B cell (primary cell): ENCODE measurements around the gene STK17A. TPM values are rescaled to one million over a fixed set of nuclear protein-coding genes. Genes with fewer than 3 reads are reported as not detected.

Experiments
- ATAC-seq: fragments of 200-7000 bp; cut with Tn5 transposase; one replicate; pipeline ENCODE4 v1.10.0; 2021; ENCODE audit warnings: low read depth, mild to moderate bottlenecking, moderate number of reproducible peaks, moderate library complexity
- CTCF ChIA-PET: fragments of 350-600 bp; sonication (Branson Sonifier 250); formaldehyde crosslinking; loops from one replicate; lab custom pipeline; 2021; ENCODE audit warnings: antibody characterized with exemption, inconsistent platforms; lab: Charles Lee
- POLR2A ChIA-PET: fragments of 350-600 bp; sonication (Branson Sonifier 250); formaldehyde crosslinking; loops from one replicate; lab custom pipeline; 2021; ENCODE audit warnings: antibody characterized with exemption; lab: Charles Lee
- DNase-seq: peaks from one replicate; pipeline ENCODE4 v3.0.0; 2013
- H2AFZ ChIP-seq: 2 replicates; pipeline ENCODE4 v1.6.1; 2012; ENCODE audit warnings: mild to moderate bottlenecking, low read depth, low read length; ENCODE audit not compliant: insufficient read depth, poor library complexity, severe bottlenecking
- H3K27ac ChIP-seq, 2 donors: 1 replicate in 1 of 2; 2 replicates in 1 of 2; pipeline ENCODE4 v1.5.1; 2012 to 2013; ENCODE audit warnings: low read length in 2 of 2, mild to moderate bottlenecking in 2 of 2, moderate library complexity in 1 of 2
- H3K27me3 ChIP-seq, 4 experiments: fragments of 200-600 bp in 1 of 4; sonication (generic) in 1 of 4; replicated peaks in 1 of 4; 1 replicate in 2 of 4; 2 replicates in 2 of 4; pipeline versions ENCODE4 v1.6.1 to v1.7.0; 2013 to 2016; ENCODE audit warnings: low read length in 3 of 4, mild to moderate bottlenecking in 2 of 4, mixed read lengths in 1 of 4, moderate library complexity in 1 of 4; ENCODE audit not compliant: insufficient read depth in 4 of 4, control insufficient read depth in 3 of 4; ENCODE audit errors: control extremely low read depth in 1 of 4
- H3K36me3 ChIP-seq, 2 experiments: replicated peaks in 1 of 2; 1 replicate in 1 of 2; 2 replicates in 1 of 2; pipeline versions ENCODE4 v1.6.1 to v1.7.1; 2013; ENCODE audit warnings: low read length in 1 of 2; ENCODE audit not compliant: insufficient read depth in 2 of 2, control insufficient read depth in 1 of 2; ENCODE audit errors: control extremely low read depth in 1 of 2, extremely low read depth in 1 of 2
- H3K4me1 ChIP-seq, 2 donors: fragments of 200-600 bp in 1 of 2; sonication (generic) in 1 of 2; 1 replicate in 1 of 2; 2 replicates in 1 of 2; pipeline versions ENCODE4 v1.5.1 to v1.6.1; 2013 to 2017; ENCODE audit warnings: low read length in 2 of 2; ENCODE audit not compliant: control insufficient read depth in 2 of 2, insufficient read depth in 2 of 2
- H3K4me2 ChIP-seq: replicated peaks from 2 replicates; pipeline ENCODE3; 2012; ENCODE audit warnings: mild to moderate bottlenecking, low read depth, low read length; ENCODE audit not compliant: poor library complexity, severe bottlenecking
- H3K4me3 ChIP-seq, 5 experiments: fragments of 200-600 bp in 1 of 5; sonication (generic) in 1 of 5; 1 replicate in 3 of 5; 2 replicates in 2 of 5; pipeline versions ENCODE4 v1.5.1 to v1.7.0; 2011 to 2016; ENCODE audit warnings: low read length in 4 of 5, mild to moderate bottlenecking in 4 of 5, low read depth in 2 of 5, control low read depth in 1 of 5, moderate library complexity in 1 of 5; ENCODE audit not compliant: insufficient read depth in 1 of 5; ENCODE audit errors: control extremely low read depth in 1 of 5, extremely low read depth in 1 of 5
- H3K79me2 ChIP-seq: fragments of 200-600 bp; sonication (generic); one replicate; pipeline ENCODE4 v1.6.0; 2016; ENCODE audit warnings: low read length; ENCODE audit not compliant: control insufficient read depth, insufficient read depth
- H3K9ac ChIP-seq: fragments of 200-600 bp; sonication (generic); 2 replicates; pipeline ENCODE4 v1.6.1; 2017; ENCODE audit warnings: mild to moderate bottlenecking, low read length, moderate library complexity
- H3K9me3 ChIP-seq, 3 donors: one replicate each; pipeline versions ENCODE4 v1.6.1 to v1.7.1; 2013; ENCODE audit warnings: low read length in 2 of 3; ENCODE audit not compliant: control insufficient read depth in 2 of 3, insufficient read depth in 1 of 3; ENCODE audit errors: control extremely low read depth in 1 of 3
- H4K20me1 ChIP-seq: 2 replicates; pipeline ENCODE4 v1.6.0; 2012; ENCODE audit warnings: mild to moderate bottlenecking, low read length; ENCODE audit not compliant: insufficient read depth, control insufficient read depth, poor library complexity, severe bottlenecking
- H3K27ac Mint-ChIP-seq: one replicate; pipeline ENCODE4 v1.8.0; 2021; ENCODE audit warnings: mixed read lengths
- H3K27me3 Mint-ChIP-seq: one replicate; pipeline ENCODE4 v1.8.0; 2021; ENCODE audit warnings: mixed read lengths
- H3K4me1 Mint-ChIP-seq: one replicate; pipeline ENCODE4 v1.8.0; 2021; ENCODE audit warnings: mixed read lengths
- H3K4me3 Mint-ChIP-seq: one replicate; pipeline ENCODE4 v1.8.0; 2021; ENCODE audit warnings: mixed read lengths
- H3K9me3 Mint-ChIP-seq: one replicate; pipeline ENCODE4 v1.8.0; 2022; ENCODE audit warnings: mixed read lengths; ENCODE audit not compliant: insufficient read depth
- CTCF ChIP-seq: fragments of 200-600 bp; IDR thresholded peaks from one replicate; pipeline ENCODE4 v1.8.0; 2022; ENCODE audit warnings: antibody characterized with exemption, mild to moderate bottlenecking
- EZH2 ChIP-seq: IDR thresholded peaks from 2 replicates; pipeline ENCODE4 v1.6.1; 2012; ENCODE audit warnings: borderline replicate concordance, low read depth, mild to moderate bottlenecking, moderate library complexity, low read length; ENCODE audit not compliant: insufficient read depth, poor library complexity, severe bottlenecking
- WGBS: methylation state at CpG from one replicate; pipeline ENCODE4 v1.1.5; 2013; ENCODE audit warnings: missing lambda C conversion rate; ENCODE audit not compliant: insufficient coverage; 5-methylcytosine and 5-hydroxymethylcytosine counted together
- intact Hi-C: fragments of 100-400 bp; cut with micrococcal nuclease; formaldehyde crosslinking; loops from one replicate; pipeline ENCODE4 v1.10.0; 2022
- polyA plus RNA-seq: library from polyadenylated mRNA; depleted of rRNA; stranded (reverse); fragments of >200 nt; gene quantifications from 2 replicates; pipeline ENCODE4 v1.2.3, GENCODE V29; 2012
- total RNA-seq, 2 donors: library from RNA; stranded (reverse); fragments of 120-200 nt in 1 of 2; gene quantifications; 1 replicate in 1 of 2; 2 replicates in 1 of 2; pipeline versions ENCODE4 v1.2.3 to v1.2.4, GENCODE V29; 2013 to 2022

STK17A gene
- total and polyA plus RNA-seq, 2 donors (not counting 1 experiment from before 2014, with no cell fraction given) = 72.8 to 111 TPM

GRCh38 chr7:43655584-43655983 lies 72.7 kb downstream of the STK17A start:
- CTCF ChIA-PET = interaction anchor here (1.9 kb wide), 1 partner anchor 73 kb away, joined by 6 read pairs; the partner anchor contains the start of gene STK17A
- Histone ChIP-seq H3K79me2 (peaks cover 72% of the 10 kb centered on the region), H3K4me3 (no peak overlapping the region), H2AFZ (no peak overlapping the region), H3K4me1 (peaks cover 50 to 60% of the 10 kb centered on the region in 2 donors), H3K4me2 (no peak overlapping the region), H3K9me3 (peaks cover 0 to 11% (median 0%) of the 10 kb centered on the region in 3 donors), H3K27ac (no peak overlapping the region), H3K36me3 (peaks cover 0 to 3% of the 10 kb centered on the region in 2 experiments), H3K27me3 (no peaks in the 10 kb centered on the region), H3K9ac (no peak overlapping the region), H4K20me1 (no peaks in the 10 kb centered on the region)
- ATAC-seq (no peak), DNase-seq (no peak)
- no peak overlapping the region for H3K27ac Mint-ChIP-seq
- no peaks in the 10 kb centered on the region for H3K27me3 Mint-ChIP-seq
- no CpG with 5 or more reads among the region's 3 CpGs for WGBS
- no peaks in the 10 kb centered on the region for H3K9me3 Mint-ChIP-seq
- H3K4me1 Mint-ChIP-seq = peaks cover 66% of the 10 kb centered on the region
- TF ChIP-seq CTCF (no peak), EZH2 (no peak)
- H3K4me3 Mint-ChIP-seq = no peak overlapping the region
- intact Hi-C loops = no loop called here
- POLR2A ChIA-PET = interaction anchor here (1.0 kb wide), 1 partner anchor 18 kb away, joined by 3 read pairs; no protein-coding TSS in a partner anchor

DNA sequence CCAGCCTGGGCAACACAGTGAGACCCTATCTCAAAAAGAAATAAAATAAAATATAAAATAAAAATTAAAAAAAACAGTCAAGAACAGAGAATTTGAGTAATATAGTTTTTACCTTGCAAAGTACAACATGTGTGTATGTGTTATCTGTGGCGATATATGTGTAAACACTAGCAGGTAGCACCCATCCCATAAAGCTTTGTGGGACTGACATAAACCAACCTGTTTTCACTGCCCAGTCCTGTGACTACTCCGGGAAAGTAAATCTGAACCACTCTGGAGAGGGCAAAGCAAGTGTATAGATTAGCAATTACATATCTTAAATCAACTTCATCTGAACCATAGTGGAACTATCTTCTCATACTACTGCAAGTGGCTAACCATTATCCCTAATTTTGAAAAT lies 74.1 kb downstream of the STK17A start:
- H3K27ac Mint-ChIP-seq = no peak overlapping the region
- Histone ChIP-seq H3K4me2 (no peak overlapping the region), H4K20me1 (no peaks in the 10 kb centered on the region), H3K79me2 (peaks cover 83% of the 10 kb centered on the region), H3K4me1 (peaks cover 36 to 49% of the 10 kb centered on the region in 2 donors), H3K9me3 (peaks cover 0 to 10% (median 0%) of the 10 kb centered on the region in 3 donors), H3K27ac (no peak overlapping the region), H3K9ac (no peak overlapping the region), H3K27me3 (no peaks in the 10 kb centered on the region), H3K36me3 (peaks cover 0 to 3% of the 10 kb centered on the region in 2 experiments), H3K4me3 (no peak overlapping the region), H2AFZ (no peak overlapping the region)
- POLR2A ChIA-PET = no interaction called here
- H3K27me3 Mint-ChIP-seq = no peaks in the 10 kb centered on the region
- ATAC-seq (no peak), DNase-seq (no peak)
- no peak for TF ChIP-seq EZH2
- no peak for TF ChIP-seq CTCF
- WGBS = no CpG with 5 or more reads among the region's 2 CpGs
- H3K4me3 Mint-ChIP-seq = no peak overlapping the region
- intact Hi-C loops = no loop called here
- H3K9me3 Mint-ChIP-seq = no peaks in the 10 kb centered on the region
- peaks cover 57% of the 10 kb centered on the region for H3K4me1 Mint-ChIP-seq
- CTCF ChIA-PET = interaction anchor here (1.0 to 1.9 kb wide), 2 partner anchors 43 to 74 kb away, joined by 5 to 6 read pairs; partner anchors contain the start of gene STK17A
